ENCODE data around the gene TELO2.

TELO2 gene

DNA sequence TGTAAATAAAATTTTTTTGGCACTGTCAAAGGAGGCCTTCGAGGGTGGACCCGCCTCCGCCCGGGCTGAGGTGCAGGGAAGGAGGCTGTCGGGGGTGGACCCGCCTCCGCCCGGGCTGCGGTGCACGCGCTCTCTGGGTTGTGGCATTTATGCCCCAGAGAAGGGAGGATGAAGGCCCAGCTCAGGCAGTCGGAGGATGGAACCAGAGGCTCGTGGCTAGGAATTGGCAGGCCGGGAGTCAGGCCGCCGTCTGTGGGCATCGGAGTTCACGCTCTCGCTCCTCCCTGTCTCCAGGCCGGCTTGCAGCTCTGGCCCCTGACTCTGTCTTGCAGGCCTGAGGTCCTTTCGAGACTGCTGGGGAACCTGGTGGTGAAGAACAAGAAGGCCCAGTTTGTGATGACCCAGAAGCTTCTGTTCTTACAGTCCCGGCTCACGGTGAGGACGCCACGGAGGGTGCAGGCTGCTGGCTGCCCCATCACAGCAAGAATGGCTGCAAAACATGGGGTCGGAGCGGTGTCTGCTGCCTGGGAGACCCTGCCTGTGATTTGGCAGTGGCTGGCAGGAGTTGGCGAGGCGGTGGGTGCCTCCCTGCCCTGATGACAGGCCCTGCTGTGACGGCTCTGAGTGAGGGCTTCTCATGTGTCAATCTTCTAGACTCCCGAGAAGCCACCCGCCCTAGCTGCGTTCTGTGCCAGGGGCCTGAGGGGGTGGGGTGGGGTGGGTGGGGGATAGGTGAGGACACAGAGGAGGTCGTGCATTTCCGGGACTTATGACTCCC lies 5.9 kb downstream of the TELO2 start:
- DNase-seq (ENCODE audit: low read depth), result no peak

DNA sequence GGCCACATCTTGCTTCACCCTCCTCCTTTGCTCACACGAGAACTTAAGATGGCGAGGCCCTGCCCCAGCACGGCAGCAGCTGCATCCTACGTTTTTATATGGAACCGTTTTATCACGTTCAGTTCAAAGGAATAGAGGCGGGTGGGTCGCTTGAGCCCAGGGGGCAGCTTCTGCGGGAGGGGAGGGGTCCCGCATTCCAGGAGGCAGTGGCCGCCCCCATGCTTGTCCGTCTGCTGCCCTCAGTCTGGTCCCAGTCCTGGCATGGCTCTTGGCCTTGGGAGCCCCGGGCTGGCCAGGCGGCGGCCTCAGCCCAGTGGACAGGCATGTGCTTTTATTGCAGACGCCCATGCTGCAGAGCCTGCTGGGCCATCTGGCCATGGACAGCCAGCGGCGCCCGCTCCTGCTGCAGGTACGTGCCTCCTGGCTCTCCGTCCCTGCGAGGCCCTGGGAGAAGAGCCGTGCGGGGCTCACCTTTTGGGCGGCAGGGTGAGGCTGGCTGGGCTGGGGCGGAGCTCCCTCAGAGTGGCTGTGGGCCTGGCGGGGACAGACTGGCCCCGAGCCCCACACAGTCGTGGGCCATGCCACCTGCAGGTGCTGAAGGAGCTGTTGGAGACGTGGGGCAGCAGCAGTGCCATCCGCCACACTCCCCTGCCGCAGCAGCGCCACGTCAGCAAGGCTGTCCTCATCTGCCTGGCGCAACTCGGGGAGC lies 6.8 kb downstream of the TELO2 start:
- DNase-seq (ENCODE audit: low read depth), result no peak

- no peak for DNase-seq (ENCODE audit: low read depth)
These were observed 7.4 kb downstream of the TELO2 start for GRCh38 chr16:1500465-1501150.

GRCh38 chr16:1501630-1502029 lies 8.5 kb downstream of the TELO2 start:
- no peak for DNase-seq (ENCODE audit: low read depth)

DNA sequence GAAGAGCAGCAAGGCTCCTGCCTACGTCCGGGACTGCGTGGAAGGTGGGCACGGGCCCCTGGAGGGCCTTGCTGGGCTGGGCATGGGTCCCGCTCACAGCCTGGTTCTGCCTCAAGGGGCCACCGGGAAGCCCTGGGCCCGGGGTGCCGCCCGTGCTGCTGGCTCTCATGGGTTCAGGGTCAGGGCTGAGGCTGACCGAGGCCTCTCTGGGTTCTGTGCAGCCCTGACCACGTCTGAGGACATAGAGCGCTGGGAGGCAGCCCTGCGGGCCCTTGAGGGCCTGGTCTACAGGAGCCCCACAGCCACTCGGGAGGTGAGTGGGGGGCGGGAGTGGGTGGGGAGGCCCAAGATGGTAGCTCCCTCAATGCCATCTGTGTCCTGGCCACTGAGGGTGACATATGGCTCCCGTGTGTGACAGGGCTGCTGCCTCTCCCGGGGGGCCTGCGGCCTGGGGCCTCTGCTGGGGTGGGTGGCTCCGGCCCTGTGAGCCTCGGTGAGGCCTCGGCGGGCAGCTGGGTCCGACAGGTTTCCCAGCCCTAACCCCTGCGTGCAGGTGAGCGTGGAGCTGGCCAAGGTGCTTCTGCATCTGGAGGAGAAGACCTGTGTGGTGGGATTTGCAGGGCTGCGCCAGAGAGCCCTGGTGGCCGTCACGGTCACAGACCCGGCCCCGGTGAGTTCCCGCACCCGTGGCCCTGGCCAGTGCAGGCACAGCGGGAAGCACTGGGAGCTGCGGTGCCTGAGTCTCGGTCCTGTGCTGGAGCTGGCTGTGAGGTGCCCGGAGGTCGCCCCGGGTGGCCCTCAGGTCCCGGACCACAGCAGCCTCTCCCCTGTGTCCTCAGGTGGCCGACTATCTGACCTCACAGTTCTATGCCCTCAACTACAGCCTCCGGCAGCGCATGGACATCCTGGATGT lies 9.2 kb downstream of the TELO2 start:
- DNase-seq (ENCODE audit: low read depth), result no peak

DNA sequence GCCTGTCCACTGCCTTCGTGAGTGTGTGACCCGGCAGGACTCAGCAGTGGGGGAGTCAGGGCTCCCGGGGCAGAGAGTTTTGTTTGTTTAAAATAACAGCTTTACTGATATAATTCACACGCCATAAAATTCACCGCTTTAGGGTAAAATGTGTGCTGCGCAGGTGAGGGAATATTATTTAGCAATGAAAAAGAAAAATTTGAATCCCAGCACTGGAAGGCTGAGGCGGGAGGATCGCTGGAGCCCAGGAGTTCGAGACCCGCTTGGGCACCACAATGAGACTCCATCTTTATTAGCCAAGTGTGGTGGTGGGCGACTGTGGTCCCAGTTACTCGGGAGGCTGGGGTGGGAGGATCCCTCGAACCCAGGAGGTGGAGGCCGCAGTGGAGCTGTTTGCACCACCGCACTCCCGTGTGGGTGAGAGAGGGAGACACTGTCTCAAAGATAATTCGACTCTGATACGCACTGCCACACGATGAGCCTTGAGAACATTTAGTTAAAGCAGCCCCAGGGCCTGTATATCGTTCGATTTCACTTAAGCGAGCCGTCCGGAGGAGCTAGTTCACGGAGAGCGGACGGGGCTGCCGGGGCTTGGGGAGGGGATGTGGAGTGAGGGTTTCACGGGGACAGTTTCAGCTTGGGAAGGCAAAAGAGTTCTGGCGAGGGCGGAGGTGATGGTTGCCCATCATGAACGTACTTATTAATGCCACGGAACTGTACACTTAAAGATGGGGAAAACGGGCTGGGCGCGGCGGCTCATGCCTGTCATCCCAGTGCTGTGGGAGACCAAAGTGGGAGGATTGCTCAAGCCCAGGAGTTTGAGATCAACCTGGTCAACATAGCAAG lies 10.2 kb downstream of the TELO2 start:
- no peak for DNase-seq (ENCODE audit: low read depth)

- no peak for DNase-seq (ENCODE audit: low read depth)
These were observed 12.1 kb downstream of the TELO2 start for GRCh38 chr16:1505073-1505844.

DNA sequence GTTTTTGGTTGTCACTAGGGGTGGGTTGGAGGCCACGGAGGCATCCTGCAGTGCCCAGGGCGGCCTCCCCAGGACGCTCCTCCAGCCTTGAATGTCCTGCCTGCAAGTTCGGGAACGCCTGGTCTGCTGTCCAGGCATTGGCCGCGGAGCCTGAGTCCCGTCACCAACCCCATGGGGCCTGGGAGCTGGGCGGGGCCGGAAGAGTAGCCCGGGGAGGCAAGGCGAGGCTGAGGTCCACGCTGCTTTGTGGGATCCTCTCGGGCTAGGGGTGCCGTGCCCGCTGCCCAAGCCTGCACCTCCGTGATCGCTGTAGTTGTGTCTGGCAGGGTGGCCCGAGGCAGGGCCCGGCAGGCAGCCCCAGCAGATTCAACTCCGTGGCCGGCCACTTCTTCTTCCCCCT lies 12.8 kb downstream of the TELO2 start:
- DNase-seq (ENCODE audit: low read depth), result no peak

GRCh38 chr16:1506494-1507213 lies 13.5 kb downstream of the TELO2 start:
- no peak for DNase-seq (ENCODE audit: low read depth)

- DNase-seq (ENCODE audit: low read depth), result no peak
These were observed 15.5 kb downstream of the TELO2 start for GRCh38 chr16:1508494-1509187.

DNA sequence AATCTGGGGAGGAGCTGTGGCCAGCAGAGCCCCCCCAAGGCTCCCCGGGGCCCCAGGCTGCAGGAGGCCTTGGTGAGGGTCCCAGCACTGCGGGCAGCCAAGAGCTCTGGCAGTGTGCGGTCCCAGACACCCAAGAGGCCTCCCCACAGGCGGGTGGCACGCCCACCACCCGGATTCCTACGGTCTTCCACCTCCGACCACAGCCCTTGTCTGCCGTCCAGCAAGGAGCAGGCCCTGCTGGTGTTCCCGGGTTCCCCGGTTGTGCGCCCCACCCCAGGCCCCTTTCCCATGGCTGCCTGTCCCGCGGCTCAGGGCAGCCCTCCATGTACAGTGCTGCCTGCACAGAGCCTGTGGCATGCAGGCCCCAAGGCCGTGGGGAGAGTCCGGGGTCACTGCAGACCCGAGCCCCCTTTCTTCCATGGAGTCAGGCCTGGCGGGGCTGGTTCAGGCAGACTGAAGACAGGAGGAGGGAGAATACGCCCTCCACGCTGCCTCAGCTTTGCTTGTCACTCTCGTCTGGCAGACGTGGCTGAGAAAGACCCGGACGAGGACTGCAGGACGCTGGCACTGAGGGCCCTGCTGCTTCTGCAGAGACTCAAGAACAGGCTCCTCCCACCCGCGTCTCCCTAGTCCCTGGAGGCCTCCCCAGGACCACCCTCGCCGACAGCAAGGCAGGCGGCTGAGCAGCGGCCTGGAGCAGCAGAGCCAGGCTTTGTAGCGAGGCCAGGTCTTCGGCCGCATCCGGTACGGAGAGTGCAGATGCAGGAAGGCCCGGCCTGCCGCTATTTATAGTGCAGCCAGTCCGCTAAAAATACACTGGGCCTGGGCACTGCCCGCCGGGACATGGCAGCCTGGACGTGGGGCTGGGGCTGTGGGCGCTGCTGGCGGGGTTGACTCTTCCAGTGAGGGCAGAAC lies 16.4 kb downstream of the TELO2 start:
- DNase-seq (ENCODE audit: low read depth), result no peak

GRCh38 chr16:1510272-1510671 lies 17.1 kb downstream of the TELO2 start:
- DNase-seq (ENCODE audit: low read depth), result no peak

- no peak for DNase-seq (ENCODE audit: low read depth)
These were observed 17.8 kb downstream of the TELO2 start for GRCh38 chr16:1510941-1511351.

DNA sequence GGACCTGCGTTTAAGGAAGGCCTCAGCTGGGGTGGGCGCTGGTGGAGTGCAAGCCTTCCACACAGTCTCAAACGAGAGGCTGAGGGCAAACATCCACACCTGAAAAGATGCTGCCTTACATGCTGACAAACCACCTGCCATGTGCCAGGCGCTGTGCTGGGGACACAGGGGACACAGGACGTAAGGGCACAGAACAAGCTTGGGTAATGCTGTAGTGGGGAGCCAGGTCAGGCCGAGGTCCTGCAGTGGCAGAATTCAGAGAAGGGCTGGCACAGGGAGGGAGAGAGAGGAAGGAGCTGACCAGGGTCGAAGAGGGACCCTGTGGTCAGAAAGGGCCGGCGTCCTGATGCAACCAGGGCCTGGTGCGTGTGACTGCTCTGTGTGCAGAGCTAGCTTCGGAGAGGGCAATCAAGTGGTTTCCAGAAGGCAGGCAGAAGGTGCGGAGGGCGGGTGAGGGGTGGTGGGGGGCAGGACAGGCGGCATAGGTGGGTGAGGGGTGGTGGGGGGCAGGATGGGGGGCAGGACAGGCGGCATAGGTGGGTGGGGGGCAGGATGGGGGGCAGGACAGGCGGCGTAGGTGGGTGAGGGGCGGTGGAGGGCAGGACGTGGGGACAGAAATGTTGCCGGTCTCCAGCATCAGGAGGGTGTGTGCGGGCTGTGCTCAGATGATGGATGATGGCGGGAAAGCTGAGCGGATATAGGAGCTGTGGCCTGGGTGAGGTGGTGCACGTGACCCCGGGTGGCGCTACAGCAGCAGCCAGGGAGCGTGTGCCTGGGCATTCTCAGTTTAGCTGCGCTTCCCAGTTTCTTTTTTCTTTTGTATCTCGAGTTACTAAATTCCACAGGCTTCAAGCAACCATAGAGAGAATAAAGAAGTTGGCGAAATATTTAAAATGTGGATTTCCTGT lies 18.8 kb downstream of the TELO2 start:
- no peak for DNase-seq (ENCODE audit: low read depth)

GRCh38 chr16:1512774-1513173 lies 19.6 kb downstream of the TELO2 start:
- no peak for DNase-seq (ENCODE audit: low read depth)

GRCh38 chr16:1514507-1514906 lies 21.3 kb downstream of the TELO2 start:
- no peak for DNase-seq (ENCODE audit: low read depth)

DNA sequence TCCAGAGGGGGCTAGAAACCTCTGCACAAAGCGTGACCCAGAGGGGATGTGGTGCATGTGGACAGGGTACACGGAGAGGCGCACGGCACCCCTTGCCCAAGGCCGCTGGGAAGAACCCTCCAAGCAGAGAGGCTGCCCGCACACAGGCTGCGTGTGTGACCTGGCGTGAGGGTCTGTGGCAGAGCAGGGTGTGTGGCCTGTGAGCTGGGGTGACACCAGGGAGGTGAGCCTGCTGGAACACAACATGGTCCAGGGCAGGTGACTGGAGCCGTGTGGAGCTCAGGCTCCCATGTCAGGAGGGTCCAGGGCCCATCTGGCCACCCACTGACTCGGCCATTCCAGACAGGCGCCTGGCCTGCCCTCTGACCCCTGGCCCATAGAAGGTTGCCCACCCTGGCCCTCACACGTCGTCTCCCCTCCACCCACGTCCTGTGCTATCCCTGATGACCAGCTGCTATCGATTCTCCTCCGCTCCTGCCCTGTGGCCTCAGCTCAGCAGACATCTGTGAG lies 25.5 kb downstream of the TELO2 start:
- no peak for DNase-seq (ENCODE audit: low read depth)

Data from stromal cell of bone marrow (primary cell).